ENCODE results near the gene KCNN3.
A peak's percentile ranks its signal among the peaks of the same experiment; 100 is the strongest.

The KCNN3 gene

GRCh38 chr1:154714638-154715037 is 155.4 kb downstream of the KCNN3 start:
- DNase-seq (ENCODE audit: insufficient read length), result no peak
- TF ChIP-seq POLR2AphosphoS5 (IDR thresholded peaks at IDR 0.05; ENCODE audit: low read depth, low read length) (no peak), POLR2A (IDR thresholded peaks at IDR 0.05; ENCODE audit: low read depth, low read length) (no peak), TAF1 (IDR thresholded peaks at IDR 0.05; ENCODE audit: borderline replicate concordance, low read depth, low read length) (no peak)
- no peak for FAIRE-seq

DNA sequence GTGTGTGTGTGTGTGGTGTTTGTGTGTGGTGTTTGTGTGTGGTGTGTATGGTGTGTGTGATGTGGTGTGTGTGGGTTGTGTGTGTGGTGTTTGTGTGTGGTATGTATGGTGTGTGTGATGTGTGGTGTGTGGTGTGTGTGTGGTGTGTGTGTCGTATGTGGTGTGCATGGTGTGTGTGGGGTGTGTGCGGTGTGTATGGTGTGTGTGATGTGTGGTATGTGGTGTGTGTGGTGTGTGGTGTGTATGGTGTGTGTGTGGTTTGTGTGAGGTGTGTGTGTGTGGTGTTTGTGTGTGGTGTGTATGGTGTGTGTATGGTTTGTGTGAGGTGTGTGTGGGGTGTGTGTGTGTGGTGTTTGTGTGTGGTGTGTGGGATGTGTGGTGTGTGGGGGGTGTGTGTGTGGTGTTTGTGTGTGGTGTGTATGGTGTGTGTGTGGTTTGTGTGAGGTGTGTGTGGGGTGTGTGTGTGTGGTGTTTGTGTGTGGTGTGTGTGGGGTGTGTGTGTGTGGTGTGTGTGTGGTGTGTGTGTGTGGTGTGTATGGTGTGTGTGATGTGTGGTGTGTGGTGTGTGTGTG is 155.9 kb downstream of the KCNN3 start:
- DNase-seq (ENCODE audit: insufficient read length), result no peak
- no peak for TF ChIP-seq TAF1 (IDR thresholded peaks at IDR 0.05; ENCODE audit: borderline replicate concordance, low read depth, low read length)
- no peak for TF ChIP-seq POLR2AphosphoS5 (IDR thresholded peaks at IDR 0.05; ENCODE audit: low read depth, low read length)
- TF ChIP-seq POLR2A (IDR thresholded peaks at IDR 0.05; ENCODE audit: low read depth, low read length), result no peak
- peak; percentile 100 for FAIRE-seq

GRCh38 chr1:154713005-154713404 is 157.1 kb downstream of the KCNN3 start:
- TF ChIP-seq POLR2A (IDR thresholded peaks at IDR 0.05; ENCODE audit: low read depth, low read length) (no peak), TAF1 (IDR thresholded peaks at IDR 0.05; ENCODE audit: borderline replicate concordance, low read depth, low read length) (no peak), POLR2AphosphoS5 (IDR thresholded peaks at IDR 0.05; ENCODE audit: low read depth, low read length) (no peak)
- DNase-seq (ENCODE audit: insufficient read length), result no peak
- FAIRE-seq, result no peak

DNA sequence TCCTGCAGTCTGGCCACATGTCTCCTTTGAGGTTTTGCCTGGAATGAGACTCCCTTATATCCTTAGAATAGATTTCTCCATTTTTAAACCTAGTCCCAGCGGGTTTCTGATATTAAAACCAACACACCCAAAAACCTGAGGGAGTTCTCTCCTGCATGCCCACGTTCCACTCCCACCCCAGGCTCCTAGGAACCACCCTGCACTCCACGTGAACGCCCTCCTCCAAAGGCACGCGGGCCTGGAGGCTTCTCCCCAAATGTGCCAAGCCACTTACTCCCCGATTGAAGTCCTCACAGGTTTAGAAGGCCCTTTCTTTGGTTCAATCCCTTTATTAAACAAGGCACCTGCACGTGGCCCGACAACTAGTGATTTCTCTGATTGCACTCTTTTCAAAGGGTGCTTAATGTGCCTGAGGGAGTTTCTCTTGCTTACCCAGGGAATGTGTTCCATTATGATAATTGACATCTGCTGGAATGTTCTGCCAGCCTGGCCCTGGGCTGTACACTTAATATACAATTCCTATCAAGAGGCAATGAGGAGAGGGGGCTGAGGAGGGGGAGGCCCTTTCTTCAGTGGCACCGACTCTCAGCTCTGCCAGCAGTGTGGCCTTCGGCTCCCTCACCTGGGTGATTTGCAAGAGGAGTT is 157.8 kb downstream of the KCNN3 start:
- DNase-seq (ENCODE audit: insufficient read length) (no peak), FAIRE-seq (no peak)
- TF ChIP-seq TAF1 (IDR thresholded peaks at IDR 0.05; ENCODE audit: borderline replicate concordance, low read depth, low read length), result no peak
- TF ChIP-seq POLR2AphosphoS5 (IDR thresholded peaks at IDR 0.05; ENCODE audit: low read depth, low read length), result no peak
- TF ChIP-seq POLR2A (IDR thresholded peaks at IDR 0.05; ENCODE audit: low read depth, low read length), result no peak

DNA sequence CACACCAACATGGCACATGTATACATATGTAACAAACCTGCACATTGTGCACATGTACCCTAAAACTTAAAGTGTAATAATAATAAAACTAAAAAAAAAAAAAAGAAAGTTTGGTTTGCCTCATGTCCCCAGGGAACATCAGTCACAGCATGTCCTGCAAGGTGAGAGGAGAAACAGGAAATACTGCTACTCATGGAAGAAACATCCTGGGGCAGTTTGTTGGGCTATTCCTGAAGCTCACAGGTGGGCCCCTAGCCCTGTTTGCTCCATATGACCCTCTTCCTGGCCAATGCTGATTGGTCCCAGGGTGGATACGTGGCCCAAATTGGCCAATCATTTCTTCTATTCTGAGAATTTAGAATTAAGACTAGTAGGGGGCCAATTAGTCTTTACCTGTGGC is 158.7 kb downstream of the KCNN3 start:
- DNase-seq (ENCODE audit: insufficient read length), result no peak
- TF ChIP-seq TAF1 (IDR thresholded peaks at IDR 0.05; ENCODE audit: borderline replicate concordance, low read depth, low read length) (no peak), POLR2AphosphoS5 (IDR thresholded peaks at IDR 0.05; ENCODE audit: low read depth, low read length) (no peak), POLR2A (IDR thresholded peaks at IDR 0.05; ENCODE audit: low read depth, low read length) (no peak)
- FAIRE-seq, result no peak

- DNase-seq (ENCODE audit: insufficient read length) (no peak), FAIRE-seq (no peak)
- TF ChIP-seq TAF1 (IDR thresholded peaks at IDR 0.05; ENCODE audit: borderline replicate concordance, low read depth, low read length), result no peak
- TF ChIP-seq POLR2A (IDR thresholded peaks at IDR 0.05; ENCODE audit: low read depth, low read length), result no peak
- TF ChIP-seq POLR2AphosphoS5 (IDR thresholded peaks at IDR 0.05; ENCODE audit: low read depth, low read length), result no peak
These were observed 160.0 kb downstream of the KCNN3 start for GRCh38 chr1:154710106-154710505.

GRCh38 chr1:154707901-154708463 is 162.1 kb downstream of the KCNN3 start:
- DNase-seq (ENCODE audit: insufficient read length) (no peak), FAIRE-seq (no peak)
- no peak for TF ChIP-seq TAF1 (IDR thresholded peaks at IDR 0.05; ENCODE audit: borderline replicate concordance, low read depth, low read length)
- TF ChIP-seq POLR2A (IDR thresholded peaks at IDR 0.05; ENCODE audit: low read depth, low read length), result no peak
- TF ChIP-seq POLR2AphosphoS5 (IDR thresholded peaks at IDR 0.05; ENCODE audit: low read depth, low read length), result no peak

DNA sequence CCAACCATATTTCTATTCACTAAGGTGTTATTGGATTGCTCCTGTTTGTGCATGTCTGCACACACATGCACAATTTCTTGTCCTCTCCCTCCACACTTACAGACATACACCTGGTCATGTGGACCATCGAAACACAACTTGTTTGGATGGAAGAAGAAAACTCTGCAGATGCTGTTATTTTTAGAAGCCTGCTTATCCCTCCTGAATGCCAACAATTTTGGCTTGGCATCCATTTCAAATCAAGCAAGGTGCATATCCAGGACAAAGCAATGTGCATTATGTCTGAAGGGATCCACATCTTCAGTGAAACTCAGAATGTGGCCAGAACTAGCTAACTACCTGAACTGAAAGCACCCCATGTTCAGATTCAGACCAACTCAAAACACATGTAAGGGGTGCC is 163.2 kb downstream of the KCNN3 start:
- DNase-seq (ENCODE audit: insufficient read length) (no peak), FAIRE-seq (no peak)
- TF ChIP-seq POLR2AphosphoS5 (IDR thresholded peaks at IDR 0.05; ENCODE audit: low read depth, low read length) (no peak; the same call in 1 of the 2 replicates), TAF1 (IDR thresholded peaks at IDR 0.05; ENCODE audit: borderline replicate concordance, low read depth, low read length) (no peak), POLR2A (IDR thresholded peaks at IDR 0.05; ENCODE audit: low read depth, low read length) (no peak)

- TF ChIP-seq POLR2A (IDR thresholded peaks at IDR 0.05; ENCODE audit: low read depth, low read length) (no peak), TAF1 (IDR thresholded peaks at IDR 0.05; ENCODE audit: borderline replicate concordance, low read depth, low read length) (no peak), POLR2AphosphoS5 (IDR thresholded peaks at IDR 0.05; ENCODE audit: low read depth, low read length) (no peak)
- FAIRE-seq (peak; percentile 54), DNase-seq (ENCODE audit: insufficient read length) (no peak)
These were observed 164.5 kb downstream of the KCNN3 start for GRCh38 chr1:154705544-154705943.

- DNase-seq (ENCODE audit: insufficient read length) (no peak), FAIRE-seq (no peak)
- TF ChIP-seq POLR2AphosphoS5 (IDR thresholded peaks at IDR 0.05; ENCODE audit: low read depth, low read length), result no peak
These were observed 166.9 kb downstream of the KCNN3 start for GRCh38 chr1:154703170-154703569.

DNA sequence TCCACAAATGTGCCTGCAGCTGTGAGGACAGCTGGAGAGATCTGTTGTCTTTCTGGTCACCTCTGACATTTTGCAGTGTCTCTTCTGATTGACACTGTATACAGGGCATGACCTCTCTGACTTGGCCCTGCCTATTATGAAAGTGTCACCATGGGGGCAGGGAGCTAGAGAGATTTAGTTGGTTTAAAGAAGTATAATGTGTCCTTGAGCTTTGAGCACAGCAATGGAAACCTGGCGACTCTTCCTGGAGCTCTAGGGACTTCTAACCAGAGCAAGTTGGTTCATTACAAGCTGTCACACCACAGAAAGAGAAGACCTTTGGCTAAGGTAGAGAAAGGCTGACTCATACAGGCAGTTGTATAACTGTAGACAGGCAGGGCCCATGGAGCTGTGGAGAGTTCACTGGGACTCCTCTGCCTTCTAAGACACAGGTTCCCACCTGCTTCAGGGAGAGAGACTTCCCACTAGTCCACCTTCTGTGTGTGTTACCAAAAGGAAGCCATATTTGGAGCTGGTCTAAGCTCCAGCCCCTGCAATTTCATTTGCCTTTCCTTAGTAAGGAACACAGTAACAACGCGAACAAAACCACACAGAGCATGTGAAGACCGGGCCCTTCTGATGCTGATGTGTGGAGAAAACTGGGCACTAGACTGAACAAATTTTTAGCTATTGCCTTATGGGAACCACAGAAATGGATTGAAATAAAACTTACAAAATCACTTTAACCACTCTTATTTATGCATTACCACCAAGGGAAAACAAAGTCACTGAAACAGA is 171.6 kb downstream of the KCNN3 start:
- DNase-seq (ENCODE audit: insufficient read length) (no peak), FAIRE-seq (no peak)

More for the DNA sequence above, 171.6 kb downstream of the KCNN3 start:
- no peak for TF ChIP-seq POLR2AphosphoS5 (IDR thresholded peaks at IDR 0.05; ENCODE audit: low read depth, low read length)
- no peak for TF ChIP-seq TAF1 (IDR thresholded peaks at IDR 0.05; ENCODE audit: borderline replicate concordance, low read depth, low read length)
- no peak for TF ChIP-seq POLR2A (IDR thresholded peaks at IDR 0.05; ENCODE audit: low read depth, low read length)
